ENCODE measurements around the gene DNAH1. TPM values are rescaled to one million over a fixed set of nuclear protein-coding genes. Genes with fewer than 3 reads are reported as not detected.

The DNAH1 gene
- total RNA-seq, 1 donor from 2014 or later: 3.3 TPM

- DNase-seq: no peak
Observed at GRCh38 chr3:52359116-52359855, 43.2 kb downstream of the DNAH1 start.

- DNase-seq: no peak
Observed at GRCh38 chr3:52361011-52361410, 44.9 kb downstream of the DNAH1 start.

GRCh38 chr3:52361454-52361853 lies 45.3 kb downstream of the DNAH1 start:
- no peak for DNase-seq

GRCh38 chr3:52361898-52362297 lies 45.8 kb downstream of the DNAH1 start:
- no peak for DNase-seq

GRCh38 chr3:52364322-52365035 lies 48.4 kb downstream of the DNAH1 start:
- DNase-seq: peak; percentile 15

- peak; percentile 34 for DNase-seq
Observed at GRCh38 chr3:52366527-52366926, 50.4 kb downstream of the DNAH1 start.

- peak; percentile 13 for DNase-seq
Observed at GRCh38 chr3:52367891-52368880, 52.1 kb downstream of the DNAH1 start.

GRCh38 chr3:52370531-52370930 lies 54.4 kb downstream of the DNAH1 start:
- DNase-seq: peak; percentile 45

- peak; percentile 13 for DNase-seq
Observed at GRCh38 chr3:52372822-52373504, 56.8 kb downstream of the DNAH1 start.

- no peak for DNase-seq
Observed at GRCh38 chr3:52373676-52374075, 57.6 kb downstream of the DNAH1 start.

- DNase-seq: no peak
Observed at GRCh38 chr3:52374173-52374572, 58.1 kb downstream of the DNAH1 start.

GRCh38 chr3:52379610-52380009 lies 63.5 kb downstream of the DNAH1 start:
- no peak for DNase-seq

GRCh38 chr3:52380023-52380422 lies 63.9 kb downstream of the DNAH1 start:
- DNase-seq: no peak

- no peak for DNase-seq
Observed at GRCh38 chr3:52381623-52382022, 65.5 kb downstream of the DNAH1 start.

GRCh38 chr3:52383446-52383845 lies 67.3 kb downstream of the DNAH1 start:
- no peak for DNase-seq

GRCh38 chr3:52384019-52384761 lies 68.1 kb downstream of the DNAH1 start:
- no peak for DNase-seq

- peak; percentile 36 for DNase-seq
Observed at GRCh38 chr3:52385157-52385556, 69.0 kb downstream of the DNAH1 start.

GRCh38 chr3:52387481-52387880 lies 71.4 kb downstream of the DNAH1 start:
- DNase-seq: no peak

GRCh38 chr3:52388348-52388821 lies 72.3 kb downstream of the DNAH1 start:
- no peak for DNase-seq

GRCh38 chr3:52388933-52389332 lies 72.8 kb downstream of the DNAH1 start:
- no peak for DNase-seq

GRCh38 chr3:52391096-52391495 lies 75.0 kb downstream of the DNAH1 start:
- no peak for DNase-seq

Data from tongue (tissue), 2 donors.